IMR-90 (cell line): ENCODE results near the gene SAAL1. TPM values are rescaled to one million over a fixed set of nuclear protein-coding genes. Genes with fewer than 3 reads are reported as not detected.

Experiments used
- ATAC-seq: fragments of 200-7000 bp; cut with Tn5 transposase; 2 replicates; pipeline ENCODE4 v1.9.1; 2020; ENCODE audit warnings: low read depth, mild to moderate bottlenecking, moderate library complexity
- BruUV-seq: library from RNA; stranded (reverse); fragments of 400-500 nt; replicated peaks from 2 replicates; lab custom pipeline; 2021; lab: Mats Ljungman, UMichigan
- CTCF ChIA-PET: fragments of 300-600 bp; formaldehyde crosslinking; extraction: SDS; loops from one replicate; lab custom pipeline; 2021; ENCODE audit warnings: antibody characterized with exemption; lab: Yijun Ruan, JAX
- POLR2A ChIA-PET: fragments of 300-600 bp; sonication (Branson Sonifier 250); formaldehyde crosslinking; loops from one replicate; lab custom pipeline; 2022; ENCODE audit warnings: antibody characterized with exemption; ENCODE audit not compliant: unreplicated experiment; lab: Charles Lee
- DNase-seq: peaks from one replicate; pipeline ENCODE4 v3.0.0; 2013
- H2AFZ ChIP-seq: replicated peaks from 2 replicates; pipeline ENCODE3; 2013; ENCODE audit warnings: low read length, mild to moderate bottlenecking; ENCODE audit not compliant: poor library complexity
- H2AK5ac ChIP-seq: 2 replicates; pipeline ENCODE4 v1.6.1; 2013; ENCODE audit warnings: low read depth, low read length, inconsistent platforms
- H2AK9ac ChIP-seq: replicated peaks from 2 replicates; pipeline ENCODE3; 2013; ENCODE audit warnings: mild to moderate bottlenecking, low read depth, low read length, moderate library complexity; ENCODE audit not compliant: poor library complexity
- H2BK120ac ChIP-seq: 2 replicates; pipeline ENCODE4 v1.6.1; 2013; ENCODE audit warnings: low read depth, low read length, inconsistent platforms
- H2BK15ac ChIP-seq: 3 replicates; pipeline ENCODE4 v1.6.1; 2013; ENCODE audit warnings: low read depth, low read length, inconsistent platforms
- H2BK20ac ChIP-seq: 2 replicates; pipeline ENCODE4 v1.6.1; 2013; ENCODE audit warnings: low read depth, mild to moderate bottlenecking, inconsistent platforms, low read length, moderate library complexity
- H2BK5ac ChIP-seq: 2 replicates; pipeline ENCODE4 v1.6.1; 2013; ENCODE audit warnings: mild to moderate bottlenecking, low read depth, low read length, inconsistent platforms; ENCODE audit not compliant: poor library complexity, severe bottlenecking
- H3K14ac ChIP-seq: replicated peaks from 2 replicates; pipeline ENCODE4 v1.6.1; 2013; ENCODE audit warnings: low read depth, low read length, inconsistent platforms
- H3K18ac ChIP-seq: 2 replicates; pipeline ENCODE4 v1.6.1; 2013; ENCODE audit warnings: low read depth, low read length, control low read depth
- H3K23ac ChIP-seq: 2 replicates; pipeline ENCODE4 v1.6.1; 2013; ENCODE audit warnings: low read depth, low read length, inconsistent platforms
- H3K27ac ChIP-seq: 2 replicates; pipeline ENCODE4 v1.5.1; 2013; ENCODE audit warnings: mild to moderate bottlenecking, control low read depth, low read length; ENCODE audit not compliant: insufficient read depth
- H3K27me3 ChIP-seq: 2 replicates; pipeline ENCODE4 v1.6.1; 2013; ENCODE audit warnings: low read length; ENCODE audit not compliant: control insufficient read depth, insufficient read depth
- H3K36me3 ChIP-seq: 2 replicates; pipeline ENCODE4 v1.6.1; 2013; ENCODE audit warnings: low read length, mixed read lengths; ENCODE audit not compliant: control insufficient read depth, insufficient read depth
- H3K4ac ChIP-seq: 2 replicates; pipeline ENCODE4 v1.6.1; 2013; ENCODE audit warnings: low read depth, low read length, inconsistent platforms
- H3K4me1 ChIP-seq: 2 replicates; pipeline ENCODE4 v1.6.1; 2013; ENCODE audit warnings: low read length, mixed read lengths; ENCODE audit not compliant: control insufficient read depth, insufficient read depth
- H3K4me2 ChIP-seq: 2 replicates; pipeline ENCODE4 v1.6.1; 2013; ENCODE audit warnings: low read depth, mild to moderate bottlenecking, control low read depth, low read length, moderate library complexity
- H3K4me3 ChIP-seq: 2 replicates; pipeline ENCODE4 v1.5.1; 2013; ENCODE audit warnings: low read depth, mild to moderate bottlenecking, control low read depth, low read length, moderate library complexity; ENCODE audit not compliant: insufficient read depth
- H3K56ac ChIP-seq: 2 replicates; pipeline ENCODE4 v1.6.1; 2013; ENCODE audit warnings: low read length, inconsistent platforms; ENCODE audit not compliant: insufficient read depth; ENCODE audit errors: extremely low read depth
- H3K79me1 ChIP-seq, 2 experiments: 2 replicates each; pipeline ENCODE4 v1.6.1; 2013; ENCODE audit warnings: low read length in 2 of 2, inconsistent platforms in 1 of 2, low read depth in 1 of 2
- H3K9ac ChIP-seq: 2 replicates; pipeline ENCODE4 v1.6.1; 2013; ENCODE audit warnings: low read depth, low read length, control low read depth
- H3K9me1 ChIP-seq: 2 replicates; pipeline ENCODE4 v1.6.1; 2013; ENCODE audit warnings: low read length, inconsistent platforms; ENCODE audit not compliant: insufficient read depth
- H3K9me3 ChIP-seq: 2 replicates; pipeline ENCODE4 v1.6.1; 2013; ENCODE audit warnings: low read length; ENCODE audit not compliant: control insufficient read depth, insufficient read depth
- H4K20me1 ChIP-seq: 2 replicates; pipeline ENCODE4 v1.6.1; 2013; ENCODE audit warnings: low read length, inconsistent platforms; ENCODE audit not compliant: insufficient read depth
- H4K5ac ChIP-seq: 2 replicates; pipeline ENCODE4 v1.6.1; 2013; ENCODE audit warnings: mild to moderate bottlenecking, low read depth, low read length, control low read depth
- H4K8ac ChIP-seq, 2 experiments: 2 replicates each; pipeline ENCODE4 v1.6.1; 2013; ENCODE audit warnings: low read depth in 2 of 2, low read length in 2 of 2, control low read depth in 1 of 2, inconsistent platforms in 1 of 2
- H4K91ac ChIP-seq: 2 replicates; pipeline ENCODE4 v1.6.1; 2013; ENCODE audit warnings: low read depth, low read length, inconsistent platforms; ENCODE audit not compliant: insufficient read depth
- CEBPB ChIP-seq: IDR thresholded peaks from 2 replicates; pipeline ENCODE4 v1.6.1; 2012; ENCODE audit warnings: low read depth, low read length, improper control_type of control experiment
- CTCF ChIP-seq: conservative IDR thresholded peaks from 2 replicates; pipeline ENCODE4 v1.5.1; 2012; ENCODE audit warnings: mild to moderate bottlenecking, low read depth, low read length, improper control_type of control experiment
- ELK1 ChIP-seq: fragments of 150-350 bp; IDR thresholded peaks from 2 replicates; pipeline ENCODE4 v1.6.1; 2016; ENCODE audit warnings: low read depth, mild to moderate bottlenecking, low read length, moderate library complexity, borderline replicate concordance
- FOS ChIP-seq: fragments of 150-350 bp; IDR thresholded peaks from 2 replicates; pipeline ENCODE4 v1.6.1; 2016; ENCODE audit warnings: low read depth, low read length
- MAFK ChIP-seq: IDR thresholded peaks from 2 replicates; pipeline ENCODE4 v1.6.1; 2012; ENCODE audit warnings: low read depth, low read length, improper control_type of control experiment
- MAZ ChIP-seq: IDR thresholded peaks from 2 replicates; pipeline ENCODE4 v1.6.1; 2012; ENCODE audit warnings: low read depth, mild to moderate bottlenecking, low read length, improper control_type of control experiment, moderate library complexity, borderline replicate concordance
- MXI1 ChIP-seq: IDR thresholded peaks from 2 replicates; pipeline ENCODE4 v1.6.1; 2012; ENCODE audit warnings: low read depth, mild to moderate bottlenecking, low read length, moderate library complexity, borderline replicate concordance
- NFE2L2 ChIP-seq: fragments of 150-350 bp; IDR thresholded peaks from 2 replicates; pipeline ENCODE4 v1.6.1; 2016; ENCODE audit warnings: low read depth, mild to moderate bottlenecking, low read length
- POLR2A ChIP-seq: IDR thresholded peaks from 2 replicates; pipeline ENCODE4 v1.6.1; 2012; ENCODE audit warnings: mild to moderate bottlenecking, low read depth, low read length
- RCOR1 ChIP-seq: IDR thresholded peaks from 2 replicates; pipeline ENCODE4 v1.6.1; 2012; ENCODE audit warnings: mild to moderate bottlenecking, low read length, improper control_type of control experiment; ENCODE audit not compliant: insufficient replicate concordance
- RFX5 ChIP-seq: IDR thresholded peaks from 2 replicates; pipeline ENCODE4 v1.8.0; 2012; ENCODE audit warnings: low read depth, mild to moderate bottlenecking, low read length, moderate library complexity
- SMC3 ChIP-seq: fragments of 150-350 bp; IDR thresholded peaks from 2 replicates; pipeline ENCODE4 v1.6.1; 2016; ENCODE audit warnings: low read depth, mild to moderate bottlenecking, antibody characterized with exemption, low read length, moderate library complexity
- USF2 ChIP-seq: fragments of 150-350 bp; IDR thresholded peaks from 2 replicates; pipeline ENCODE4 v1.6.1; 2017; ENCODE audit warnings: mild to moderate bottlenecking, antibody characterized with exemption, low read length, low read depth
- WGBS, 2 experiments: methylation state at CpG; one replicate each; pipeline versions ENCODE4 v1.1.5 to v1.1.7; 2013; ENCODE audit warnings: missing lambda C conversion rate in 2 of 2; ENCODE audit not compliant: insufficient read length in 1 of 2; ENCODE audit errors: extremely low coverage in 2 of 2; 5-methylcytosine and 5-hydroxymethylcytosine counted together
- dilution Hi-C: fragments of 300-500 bp; cut with HindIII; formaldehyde crosslinking; loops from one replicate; pipeline ENCODE4 v1.14.3; 2018; ENCODE audit warnings: low sequenced_read_pairs; ENCODE audit not compliant: unreplicated experiment
- in situ Hi-C: fragments of 300-500 bp; cut with MboI; formaldehyde crosslinking; loops from 3 replicates; pipeline ENCODE4 v1.14.3; 2019; ENCODE audit warnings: low sequenced_read_pairs, inconsistent platforms, mixed read lengths
- intact Hi-C: fragments of 100-400 bp; cut with micrococcal nuclease; formaldehyde crosslinking; loops from 2 replicates; pipeline ENCODE4 v1.10.0; 2022
- polyA plus RNA-seq, 3 experiments: library from polyadenylated mRNA; depleted of rRNA; stranded (reverse); fragments of >200 nt; gene quantifications; 2 replicates each; pipeline ENCODE4 v1.2.3, GENCODE V29; 2012; ENCODE audit warnings: low replicate concordance in 1 of 3
- total RNA-seq: library from RNA; depleted of rRNA; stranded (reverse); fragments of >200 nt; gene quantifications from 2 replicates; pipeline ENCODE4 v1.2.3, GENCODE V29; 2012

The SAAL1 gene
- total and polyA plus RNA-seq, 2 of the 4 experiments (the other 2 are of a cell fraction) = 12.5 to 12.8 TPM

GRCh38 chr11:18088366-18088765 lies 17.5 kb downstream of the SAAL1 start:
- H3K79me1 ChIP-seq = no peaks in the 10 kb centered on the region
- no peak overlapping the region for H2BK20ac ChIP-seq
- no peak overlapping the region for H3K4me3 ChIP-seq
- H2AFZ ChIP-seq = no peak overlapping the region
- no peaks in the 10 kb centered on the region for H4K20me1 ChIP-seq
- no peak overlapping the region for H3K23ac ChIP-seq
- no peak overlapping the region for H3K4me2 ChIP-seq
- ChIA-PET POLR2A (no interaction called here), CTCF (interaction anchor here (1.5 kb wide), 1 partner anchor 18 kb away, joined by 5 read pairs; the partner anchor contains the start of gene SAAL1)
- H2BK5ac ChIP-seq = no peak overlapping the region
- H4K5ac ChIP-seq = no peak overlapping the region
- no peak overlapping the region for H3K18ac ChIP-seq
- H3K9me1 ChIP-seq = peaks cover 3% of the 10 kb centered on the region; the same call in 1 of the 2 replicates
- TF ChIP-seq SMC3 (no peak), MXI1 (no peak), MAZ (no peak), RCOR1 (no peak), NFE2L2 (no peak), ELK1 (no peak), CTCF (no peak), USF2 (no peak), MAFK (no peak), CEBPB (no peak), POLR2A (no peak), RFX5 (no peak), FOS (no peak)
- H4K8ac ChIP-seq = no peak overlapping the region
- no peaks in the 10 kb centered on the region for H3K27me3 ChIP-seq
- no peak overlapping the region for H4K91ac ChIP-seq
- H3K4ac ChIP-seq = no peak overlapping the region
- no peak overlapping the region for H2AK5ac ChIP-seq
- no peak overlapping the region for H3K56ac ChIP-seq
- H3K27ac ChIP-seq = no peak overlapping the region
- ATAC-seq = no peak
- H3K9ac ChIP-seq = no peak overlapping the region
- H3K9me3 ChIP-seq = no peaks in the 10 kb centered on the region
- H3K14ac ChIP-seq = no peak overlapping the region
- dilution Hi-C loops (no loop called here), in situ Hi-C loops (no loop called here), intact Hi-C loops (no loop called here)
- H2BK120ac ChIP-seq = no peak overlapping the region
- peaks cover 22% of the 10 kb centered on the region for H3K36me3 ChIP-seq
- H2BK15ac ChIP-seq = no peak overlapping the region
- WGBS, 2 experiments = 100% methylated on average over 2 of the region's 2 CpGs; no CpG with 5 or more reads in 1 of the 2 experiments
- BruUV-seq = no TSS peak
- H3K4me1 ChIP-seq = 0 out of 2 replicates have a peak, but pooled peaks cover 2% of the 10 kb centered on the region
- DNase-seq = no peak
- H2AK9ac ChIP-seq = no peak overlapping the region
